Hepatocyte (in vitro differentiated cells): ENCODE data around the gene TNRC6A. TPM values are rescaled to one million over a fixed set of nuclear protein-coding genes. Genes with fewer than 3 reads are reported as not detected.

Experiments
- DNase-seq: peaks from one replicate; pipeline ENCODE4 v3.0.0-alpha.2; 2016; ENCODE audit warnings: low spot score
- H2AFZ ChIP-seq: fragments of 200-600 bp; sonication (generic); 2 replicates; pipeline ENCODE4 v1.6.0; 2016; ENCODE audit warnings: antibody characterized with exemption, mild to moderate bottlenecking
- H3K27ac ChIP-seq: fragments of 200-600 bp; sonication (generic); 2 replicates; pipeline ENCODE4 v1.5.1; 2016; ENCODE audit warnings: mild to moderate bottlenecking
- H3K27me3 ChIP-seq: fragments of 200-600 bp; sonication (generic); 2 replicates; pipeline ENCODE4 v1.6.1; 2016
- H3K36me3 ChIP-seq: fragments of 200-600 bp; sonication (generic); replicated peaks from 2 replicates; pipeline ENCODE4 v1.5.1; 2016; ENCODE audit warnings: low read depth; ENCODE audit not compliant: insufficient read depth
- H3K4me1 ChIP-seq: fragments of 200-600 bp; sonication (generic); 2 replicates; pipeline ENCODE4 v1.5.1; 2016; ENCODE audit warnings: mild to moderate bottlenecking, moderate library complexity; ENCODE audit not compliant: insufficient read depth
- H3K4me2 ChIP-seq: fragments of 200-600 bp; sonication (generic); 2 replicates; pipeline ENCODE4 v1.6.0; 2016
- H3K4me3 ChIP-seq: fragments of 200-600 bp; sonication (generic); 2 replicates; pipeline ENCODE4 v1.5.1; 2016; ENCODE audit warnings: mild to moderate bottlenecking
- H3K79me2 ChIP-seq: fragments of 200-600 bp; sonication (generic); 2 replicates; pipeline ENCODE4 v1.6.0; 2017; ENCODE audit warnings: mild to moderate bottlenecking
- H3K9me2 ChIP-seq: fragments of 200-600 bp; sonication (generic); replicated peaks from 2 replicates; pipeline ENCODE4 v1.6.0; 2017; ENCODE audit warnings: mild to moderate bottlenecking; ENCODE audit not compliant: insufficient read depth
- H3K9me3 ChIP-seq: fragments of 200-600 bp; sonication (generic); 2 replicates; pipeline ENCODE4 v1.5.1; 2016; ENCODE audit warnings: low read depth, mild to moderate bottlenecking
- H4K20me1 ChIP-seq: fragments of 200-600 bp; sonication (generic); 2 replicates; pipeline ENCODE4 v1.6.0; 2016; ENCODE audit warnings: mild to moderate bottlenecking; ENCODE audit not compliant: insufficient read depth, poor library complexity, severe bottlenecking
- EZH2 ChIP-seq: fragments of 200-600 bp; sonication (generic); IDR thresholded peaks from 2 replicates; pipeline ENCODE4 v1.6.1; 2016; ENCODE audit warnings: antibody characterized with exemption, mild to moderate bottlenecking, borderline replicate concordance
- EZH2phosphoT487 ChIP-seq: fragments of 200-600 bp; sonication (generic); IDR thresholded peaks from one replicate; pipeline ENCODE4 v1.6.1; 2018; ENCODE audit warnings: antibody characterized with exemption, mild to moderate bottlenecking, low read depth, moderate library complexity; ENCODE audit not compliant: unreplicated experiment, severe bottlenecking
- WGBS: methylation state at CpG from one replicate; pipeline ENCODE4 v1.1.6; 2016; ENCODE audit warnings: low lambda C conversion rate; ENCODE audit errors: missing lambda C conversion rate; 5-methylcytosine and 5-hydroxymethylcytosine counted together
- polyA plus RNA-seq: library from polyadenylated mRNA; unstranded; fragments of >200 nt; fragmentation: Nextera tagmentation; extraction: Ambion mirVana; gene quantifications from 2 replicates; pipeline ENCODE4 v1.2.1, GENCODE V29; 2016
- total RNA-seq: library from RNA; depleted of rRNA; stranded (reverse); fragments of >200 nt; gene quantifications from 2 replicates; pipeline ENCODE4 v1.2.3, GENCODE V29; 2014
- TF ChIP-seq, protein P1 (sequence below): fragments of 200-600 bp; sonication (generic); IDR thresholded peaks from 2 replicates; pipeline ENCODE4 v1.5.1; 2016; ENCODE audit warnings: antibody characterized with exemption, mild to moderate bottlenecking; ENCODE audit not compliant: poor library complexity

The TNRC6A gene
- total and polyA plus RNA-seq, 2 experiments from 2014 or later = 17.1 to 52.8 TPM

DNA sequence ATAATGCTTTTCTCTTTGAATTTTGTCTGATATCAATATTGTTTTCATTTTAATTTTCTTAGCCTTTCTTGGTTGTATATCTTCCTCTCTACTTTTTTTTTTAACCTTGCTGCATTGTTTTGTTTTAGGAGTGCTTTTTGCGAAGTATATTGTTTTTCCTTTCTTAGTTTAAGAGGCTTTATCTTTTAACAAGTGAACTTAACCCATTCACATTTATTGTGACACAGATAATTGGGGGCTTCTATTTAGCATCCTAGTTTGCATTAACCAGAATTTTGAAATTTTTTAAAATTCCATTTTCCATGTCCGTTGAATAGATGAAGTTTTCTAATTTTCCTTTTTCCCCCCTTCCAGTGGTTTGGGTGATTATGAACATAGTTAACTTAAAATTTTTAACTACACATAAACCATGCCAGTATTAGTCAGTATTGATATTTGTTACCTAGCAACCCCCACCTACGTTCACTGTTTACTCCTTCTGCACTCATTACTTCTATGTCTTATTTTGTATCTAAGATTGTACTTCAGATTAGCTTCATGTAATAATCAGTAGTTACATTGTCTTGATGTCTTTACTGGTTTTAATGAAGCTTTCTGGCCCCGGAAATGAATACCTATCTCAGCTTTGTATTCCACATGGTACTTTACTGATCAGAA lies 44.4 kb downstream of the TNRC6A start:
- H2AFZ ChIP-seq = no peak overlapping the region
- TF ChIP-seq, protein P1, sequence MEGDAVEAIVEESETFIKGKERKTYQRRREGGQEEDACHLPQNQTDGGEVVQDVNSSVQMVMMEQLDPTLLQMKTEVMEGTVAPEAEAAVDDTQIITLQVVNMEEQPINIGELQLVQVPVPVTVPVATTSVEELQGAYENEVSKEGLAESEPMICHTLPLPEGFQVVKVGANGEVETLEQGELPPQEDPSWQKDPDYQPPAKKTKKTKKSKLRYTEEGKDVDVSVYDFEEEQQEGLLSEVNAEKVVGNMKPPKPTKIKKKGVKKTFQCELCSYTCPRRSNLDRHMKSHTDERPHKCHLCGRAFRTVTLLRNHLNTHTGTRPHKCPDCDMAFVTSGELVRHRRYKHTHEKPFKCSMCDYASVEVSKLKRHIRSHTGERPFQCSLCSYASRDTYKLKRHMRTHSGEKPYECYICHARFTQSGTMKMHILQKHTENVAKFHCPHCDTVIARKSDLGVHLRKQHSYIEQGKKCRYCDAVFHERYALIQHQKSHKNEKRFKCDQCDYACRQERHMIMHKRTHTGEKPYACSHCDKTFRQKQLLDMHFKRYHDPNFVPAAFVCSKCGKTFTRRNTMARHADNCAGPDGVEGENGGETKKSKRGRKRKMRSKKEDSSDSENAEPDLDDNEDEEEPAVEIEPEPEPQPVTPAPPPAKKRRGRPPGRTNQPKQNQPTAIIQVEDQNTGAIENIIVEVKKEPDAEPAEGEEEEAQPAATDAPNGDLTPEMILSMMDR = no peak
- TF ChIP-seq EZH2 = no peak
- no peak for TF ChIP-seq EZH2phosphoT487
- H4K20me1 ChIP-seq = peaks cover 54% of the 10 kb centered on the region
- H3K79me2 ChIP-seq = peaks cover 76% of the 10 kb centered on the region
- H3K4me2 ChIP-seq = no peak overlapping the region
- H3K27ac ChIP-seq = no peak overlapping the region
- H3K36me3 ChIP-seq = no peaks in the 10 kb centered on the region
- H3K9me2 ChIP-seq = no peaks in the 10 kb centered on the region
- H3K4me1 ChIP-seq = no peaks in the 10 kb centered on the region
- no peaks in the 10 kb centered on the region for H3K9me3 ChIP-seq
- no peak for DNase-seq
- H3K4me3 ChIP-seq = no peak overlapping the region
- 95% methylated on average over 4 of the region's 4 CpGs for WGBS
- no peaks in the 10 kb centered on the region for H3K27me3 ChIP-seq

DNA sequence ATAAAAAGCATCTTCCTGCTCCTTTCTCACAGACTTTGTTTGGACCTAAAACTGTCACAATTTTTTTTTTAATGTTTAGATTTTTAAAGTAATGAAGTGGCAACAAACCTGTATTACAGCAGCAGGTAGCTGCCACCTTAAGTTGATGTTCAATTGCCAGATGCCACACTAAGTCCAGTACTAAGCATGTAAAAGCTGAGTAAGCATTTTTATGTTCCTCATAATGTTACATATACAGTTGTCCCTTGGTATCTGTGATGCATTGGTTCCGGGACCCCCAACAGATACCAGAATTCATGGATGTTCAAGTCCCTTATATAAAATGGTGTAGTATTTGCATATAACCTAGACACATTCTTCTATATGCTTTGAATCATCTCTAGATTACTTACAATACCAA lies 45.1 kb downstream of the TNRC6A start:
- H3K4me3 ChIP-seq = no peak overlapping the region
- peaks cover 52% of the 10 kb centered on the region for H4K20me1 ChIP-seq
- 100% methylated on average over 1 of the region's 1 CpG for WGBS
- H2AFZ ChIP-seq = no peak overlapping the region
- peaks cover 72% of the 10 kb centered on the region for H3K79me2 ChIP-seq
- TF ChIP-seq, protein P1 = no peak
- TF ChIP-seq EZH2phosphoT487 = no peak
- H3K27ac ChIP-seq = no peak overlapping the region
- no peak for DNase-seq
- H3K4me1 ChIP-seq = no peaks in the 10 kb centered on the region
- H3K9me3 ChIP-seq = no peaks in the 10 kb centered on the region
- H3K36me3 ChIP-seq = no peaks in the 10 kb centered on the region
- H3K4me2 ChIP-seq = no peak overlapping the region
- H3K27me3 ChIP-seq = no peaks in the 10 kb centered on the region
- H3K9me2 ChIP-seq = no peaks in the 10 kb centered on the region

DNA sequence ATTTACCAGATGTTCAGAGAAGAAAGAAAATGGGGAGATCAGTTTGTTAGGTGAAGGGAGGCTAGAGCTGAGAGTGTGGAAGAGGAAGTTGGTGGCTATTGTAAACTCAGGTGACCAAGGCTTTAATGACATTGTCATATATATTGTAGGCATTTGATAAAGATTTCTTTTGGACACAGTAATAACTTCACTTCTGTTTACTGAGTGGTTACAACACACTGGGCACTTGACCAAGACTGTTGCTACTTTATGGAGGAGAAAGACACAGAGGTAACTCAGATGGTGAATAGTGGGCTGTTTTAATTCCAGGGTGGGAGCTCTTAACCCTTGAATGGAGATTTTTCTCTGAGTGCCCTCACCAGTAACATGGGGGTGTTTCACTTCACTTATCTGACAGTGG lies 46.0 kb downstream of the TNRC6A start:
- no peak overlapping the region for H3K27ac ChIP-seq
- H3K36me3 ChIP-seq = no peaks in the 10 kb centered on the region
- H3K79me2 ChIP-seq = peaks cover 65% of the 10 kb centered on the region
- H3K4me1 ChIP-seq = no peaks in the 10 kb centered on the region
- no peak overlapping the region for H2AFZ ChIP-seq
- H4K20me1 ChIP-seq = peaks cover 45% of the 10 kb centered on the region
- no peak for DNase-seq
- H3K9me2 ChIP-seq = no peaks in the 10 kb centered on the region
- TF ChIP-seq, protein P1 = no peak
- TF ChIP-seq EZH2phosphoT487 = no peak
- H3K4me2 ChIP-seq = no peak overlapping the region
- H3K9me3 ChIP-seq = no peaks in the 10 kb centered on the region
- no peaks in the 10 kb centered on the region for H3K27me3 ChIP-seq
- H3K4me3 ChIP-seq = no peak overlapping the region
